ENCODE measurements around the gene HS3ST3B1.

Gene HS3ST3B1

GRCh38 chr17:14302431-14303099 lies 1.7 kb downstream of the HS3ST3B1 start:
- DNase-seq (ENCODE audit: low read depth, low spot score): peak; percentile 27
- no peak overlapping the region for H3K27ac ChIP-seq

- no peak for DNase-seq (ENCODE audit: low read depth, low spot score)
- H3K27ac ChIP-seq: no peak overlapping the region
These were observed 2.7 kb downstream of the HS3ST3B1 start for GRCh38 chr17:14303343-14304221.

- H3K27ac ChIP-seq: no peak overlapping the region
- DNase-seq (ENCODE audit: low read depth, low spot score): no peak
These were observed 3.4 kb downstream of the HS3ST3B1 start for GRCh38 chr17:14304222-14304772.

GRCh38 chr17:14304773-14305517 lies 4.1 kb downstream of the HS3ST3B1 start:
- H3K27ac ChIP-seq: no peak overlapping the region
- no peak for DNase-seq (ENCODE audit: low read depth, low spot score)

GRCh38 chr17:14305785-14306496 lies 5.1 kb downstream of the HS3ST3B1 start:
- no peak for DNase-seq (ENCODE audit: low read depth, low spot score)
- H3K27ac ChIP-seq: no peak overlapping the region

- DNase-seq (ENCODE audit: low read depth, low spot score): no peak
- H3K27ac ChIP-seq: no peak overlapping the region
These were observed 5.7 kb downstream of the HS3ST3B1 start for GRCh38 chr17:14306596-14306995.

GRCh38 chr17:14307560-14308024 lies 6.7 kb downstream of the HS3ST3B1 start:
- DNase-seq (ENCODE audit: low read depth, low spot score): no peak
- H3K27ac ChIP-seq: no peak overlapping the region

- DNase-seq (ENCODE audit: low read depth, low spot score): no peak
- H3K27ac ChIP-seq: no peak overlapping the region
These were observed 7.7 kb downstream of the HS3ST3B1 start for GRCh38 chr17:14308636-14308964.

GRCh38 chr17:14308965-14309879 lies 8.3 kb downstream of the HS3ST3B1 start:
- no peak overlapping the region for H3K27ac ChIP-seq
- DNase-seq (ENCODE audit: low read depth, low spot score): peak; percentile 34

- no peak overlapping the region for H3K27ac ChIP-seq
- no peak for DNase-seq (ENCODE audit: low read depth, low spot score)
These were observed 9.2 kb downstream of the HS3ST3B1 start for GRCh38 chr17:14310101-14310500.

- DNase-seq (ENCODE audit: low read depth, low spot score): no peak
- H3K27ac ChIP-seq: no peak overlapping the region
These were observed 9.7 kb downstream of the HS3ST3B1 start for GRCh38 chr17:14310605-14311004.

- no peak overlapping the region for H3K27ac ChIP-seq
These were observed 10.4 kb downstream of the HS3ST3B1 start for GRCh38 chr17:14311186-14311705.

GRCh38 chr17:14311981-14312380 lies 11.1 kb downstream of the HS3ST3B1 start:
- no peak for DNase-seq (ENCODE audit: low read depth, low spot score)
- H3K27ac ChIP-seq: no peak overlapping the region

More at GRCh38 chr17:14311186-14311705, 10.4 kb downstream of the HS3ST3B1 start:
- no peak for DNase-seq (ENCODE audit: low read depth, low spot score)

- no peak for DNase-seq (ENCODE audit: low read depth, low spot score)
- H3K27ac ChIP-seq: no peak overlapping the region
These were observed 11.6 kb downstream of the HS3ST3B1 start for GRCh38 chr17:14312522-14312921.

GRCh38 chr17:14316126-14316832 lies 15.4 kb downstream of the HS3ST3B1 start:
- no peak for DNase-seq (ENCODE audit: low read depth, low spot score)
- H3K27ac ChIP-seq: no peak overlapping the region

GRCh38 chr17:14317383-14317782 lies 16.5 kb downstream of the HS3ST3B1 start:
- no peak for DNase-seq (ENCODE audit: low read depth, low spot score)
- H3K27ac ChIP-seq: no peak overlapping the region

- H3K27ac ChIP-seq: no peak overlapping the region
- DNase-seq (ENCODE audit: low read depth, low spot score): no peak
These were observed 17.4 kb downstream of the HS3ST3B1 start for GRCh38 chr17:14318109-14318917.

Measured in epithelial cell of prostate (primary cell).